Endothelial cell of umbilical vein (primary cell): Measurements from ENCODE around the gene GRM8. TPM values are rescaled to one million over a fixed set of nuclear protein-coding genes. Genes with fewer than 3 reads are reported as not detected.

Experiments used
- BruUV-seq: library from RNA; stranded (reverse); fragments of 400-500 nt; replicated peaks from 2 replicates; lab custom pipeline; 2021; lab: Mats Ljungman, UMichigan
- CTCF ChIA-PET: fragments of 300-600, 350-600 bp; sonication (Branson Sonifier 250); formaldehyde crosslinking; loops from one replicate; lab custom pipeline; 2021; ENCODE audit warnings: antibody characterized with exemption, inconsistent platforms; lab: Charles Lee
- POLR2A ChIA-PET: fragments of 300-600, 350-600 bp; sonication (Branson Sonifier 250); formaldehyde crosslinking; loops from one replicate; lab custom pipeline; 2021; ENCODE audit warnings: antibody characterized with exemption, inconsistent platforms; lab: Charles Lee
- DNase-seq: peaks from one replicate; pipeline ENCODE4 v3.0.0-alpha.2; 2011; ENCODE audit warnings: low read depth, low spot score
- FAIRE-seq: peaks from 2 replicates; lab custom pipeline; 2011; peaks lifted over from hg19 to GRCh38; lab: Jason Lieb, UNC
- H2AFZ ChIP-seq: 2 replicates; pipeline ENCODE4 v1.6.0; 2012; ENCODE audit warnings: low read depth, low read length, control low read depth, inconsistent platforms
- H3K27ac ChIP-seq: 2 replicates; pipeline ENCODE4 v1.5.1; 2011; ENCODE audit warnings: low read depth, mild to moderate bottlenecking, control low read depth, low read length, moderate library complexity; ENCODE audit not compliant: insufficient read depth
- H3K27me3 ChIP-seq, 2 experiments: 2 replicates each; pipeline versions ENCODE4 v1.6.0 to v1.6.1; 2011; ENCODE audit warnings: low read length in 2 of 2, mixed read lengths in 1 of 2; ENCODE audit not compliant: control insufficient read depth in 2 of 2, insufficient read depth in 2 of 2
- H3K36me3 ChIP-seq, 2 experiments: 2 replicates in 1 of 2; 3 replicates in 1 of 2; pipeline ENCODE4 v1.5.1; 2011; ENCODE audit warnings: low read length in 2 of 2, mild to moderate bottlenecking in 1 of 2, moderate library complexity in 1 of 2; ENCODE audit not compliant: control insufficient read depth in 2 of 2, insufficient read depth in 2 of 2; ENCODE audit errors: extremely low read depth in 1 of 2
- H3K4me1 ChIP-seq: 3 replicates; pipeline ENCODE4 v1.5.1; 2011; ENCODE audit warnings: mild to moderate bottlenecking, low read length; ENCODE audit not compliant: control insufficient read depth, insufficient read depth; ENCODE audit errors: extremely low read depth
- H3K4me2 ChIP-seq: 2 replicates; pipeline ENCODE4 v1.6.1; 2011; ENCODE audit warnings: low read length, control low read depth, mixed read lengths; ENCODE audit not compliant: insufficient read depth
- H3K4me3 ChIP-seq, 3 experiments: fragments of 200-600 bp in 1 of 3; sonication (generic), shearing (Covaris generic) in 1 of 3; replicated peaks in 1 of 3; 2 replicates each; pipeline ENCODE4 v1.5.1; 2011 to 2016; ENCODE audit warnings: control low read depth in 3 of 3, low read length in 3 of 3, mild to moderate bottlenecking in 2 of 3, inconsistent platforms in 1 of 3, low read depth in 1 of 3, moderate library complexity in 1 of 3; ENCODE audit not compliant: insufficient read depth in 1 of 3
- H3K79me2 ChIP-seq: 2 replicates; pipeline ENCODE4 v1.6.0; 2012; ENCODE audit warnings: low read length, inconsistent platforms; ENCODE audit not compliant: control insufficient read depth, insufficient read depth
- H3K9ac ChIP-seq: replicated peaks from 2 replicates; pipeline ENCODE3; 2011; ENCODE audit warnings: low read length, control low read depth; ENCODE audit not compliant: insufficient read depth; ENCODE audit errors: extremely low read depth
- H3K9me1 ChIP-seq: replicated peaks from 3 replicates; pipeline ENCODE4 v1.6.0; 2011; ENCODE audit warnings: mild to moderate bottlenecking, low read length; ENCODE audit not compliant: control insufficient read depth, insufficient read depth; ENCODE audit errors: extremely low read depth
- H3K9me3 ChIP-seq: replicated peaks from 2 replicates; pipeline ENCODE4 v1.5.1; 2012; ENCODE audit warnings: low read length, inconsistent platforms; ENCODE audit not compliant: control insufficient read depth, insufficient read depth
- H4K20me1 ChIP-seq: replicated peaks from 2 replicates; pipeline ENCODE3; 2011; ENCODE audit warnings: mild to moderate bottlenecking, low read length; ENCODE audit not compliant: control insufficient read depth, insufficient read depth; ENCODE audit errors: extremely low read depth
- CTCF ChIP-seq, 2 donors: IDR thresholded peaks; 1 replicate in 1 of 2; 2 replicates in 1 of 2; pipeline ENCODE4 v1.5.1; 2011; ENCODE audit warnings: low read length in 2 of 2, mild to moderate bottlenecking in 2 of 2, moderate library complexity in 2 of 2, control low read depth in 1 of 2, inconsistent platforms in 1 of 2, low read depth in 1 of 2; ENCODE audit not compliant: insufficient read depth in 1 of 2; ENCODE audit errors: extremely low read depth in 1 of 2
- EZH2 ChIP-seq: IDR thresholded peaks from 2 replicates; pipeline ENCODE4 v1.6.1; 2012; ENCODE audit warnings: borderline replicate concordance, low read depth, mild to moderate bottlenecking, moderate library complexity, low read length, inconsistent platforms; ENCODE audit not compliant: severe bottlenecking
- FOS ChIP-seq: IDR thresholded peaks from 2 replicates; pipeline ENCODE4 v1.6.1; 2011; ENCODE audit warnings: mild to moderate bottlenecking, low read length, moderate library complexity, borderline replicate concordance; ENCODE audit not compliant: insufficient read depth
- GATA2 ChIP-seq: IDR thresholded peaks from 2 replicates; pipeline ENCODE4 v1.7.0; 2011; ENCODE audit warnings: low read depth, mild to moderate bottlenecking, moderate library complexity, mixed read lengths, low read length; ENCODE audit not compliant: insufficient read length, insufficient read depth
- JUN ChIP-seq: IDR thresholded peaks from 2 replicates; pipeline ENCODE4 v1.6.1; 2011; ENCODE audit warnings: borderline replicate concordance, low read depth; ENCODE audit not compliant: insufficient read length, insufficient read depth
- MAX ChIP-seq: IDR thresholded peaks from 2 replicates; pipeline ENCODE4 v1.6.1; 2011; ENCODE audit not compliant: insufficient read depth, insufficient read length
- MYC ChIP-seq: IDR thresholded peaks from one replicate; pipeline ENCODE4 v1.6.1; 2011; ENCODE audit warnings: mild to moderate bottlenecking, low read depth, low read length
- POLR2A ChIP-seq: IDR thresholded peaks from 2 replicates; pipeline ENCODE4 v1.6.1; 2012; ENCODE audit warnings: low read depth, mild to moderate bottlenecking, control low read depth, low read length
- POLR2AphosphoS5 ChIP-seq: IDR thresholded peaks from 2 replicates; pipeline ENCODE4 v1.6.1; 2012; ENCODE audit warnings: low read depth, mild to moderate bottlenecking, control low read depth, low read length, moderate library complexity; ENCODE audit not compliant: insufficient read depth
- dilution Hi-C: fragments of 300-500 bp; cut with MboI; formaldehyde crosslinking; loops from one replicate; pipeline ENCODE4 v1.15.0; 2019; ENCODE audit warnings: low sequenced_read_pairs; ENCODE audit not compliant: extremely low pct_ligation_motif_present
- intact Hi-C: fragments of 100-400 bp; cut with micrococcal nuclease; formaldehyde crosslinking; loops from one replicate; pipeline ENCODE4 v1.10.0; 2022
- polyA plus RNA-seq, 4 experiments: library from polyadenylated mRNA; depleted of rRNA in 3 of 4; stranded (reverse) in 3 of 4; unstranded in 1 of 4; fragments of >200 nt; gene quantifications; 2 replicates each; pipeline versions ENCODE4 v1.2.1 to v1.2.3, GENCODE V29; 2011 to 2012; ENCODE audit warnings: missing spikeins in 1 of 4
- total RNA-seq: library from RNA; stranded (reverse); gene quantifications from 2 replicates; pipeline ENCODE4 v1.2.3, GENCODE V29; 2021

GRM8 gene
- total and polyA plus RNA-seq, 2 donors (not counting 3 experiments of a cell fraction or from before 2014, with no cell fraction given) = not detected

GRCh38 chr7:127209886-127210285 is 42.9 kb downstream of the GRM8 start:
- Histone ChIP-seq H3K9me1 (no peaks in the 10 kb centered on the region), H3K36me3 (no peaks in the 10 kb centered on the region), H3K4me3 (no peak overlapping the region), H3K9ac (no peak overlapping the region), H3K27ac (no peak overlapping the region), H3K79me2 (no peaks in the 10 kb centered on the region), H3K9me3 (no peaks in the 10 kb centered on the region), H3K4me2 (no peak overlapping the region), H4K20me1 (no peaks in the 10 kb centered on the region), H2AFZ (no peak overlapping the region), H3K4me1 (no peaks in the 10 kb centered on the region), H3K27me3 (no peaks in the 10 kb centered on the region)
- intact Hi-C loops (no loop called here), dilution Hi-C loops (no loop called here)
- no peak for FAIRE-seq
- ChIA-PET CTCF (no interaction called here), POLR2A (no interaction called here)
- BruUV-seq = no TSS peak
- TF ChIP-seq MYC = no peak
- no peak for TF ChIP-seq POLR2AphosphoS5
- no peak for TF ChIP-seq GATA2
- no peak for TF ChIP-seq CTCF (IDR thresholded peaks at IDR 0.05; ENCODE audit: extremely low read depth in 1 of 2, insufficient read depth in 1 of 2, low read depth in 1 of 2, low read length in 2 of 2)
- no peak for TF ChIP-seq FOS
- no peak for TF ChIP-seq POLR2A
- no peak for TF ChIP-seq MAX
- no peak for TF ChIP-seq JUN
- no peak for TF ChIP-seq EZH2
- DNase-seq = no peak
